Loucy (cell line): ENCODE results near the gene ZBTB2.

Experiments
- H2AFZ ChIP-seq: fragments of 200-600 bp; sonication (generic); 2 replicates; pipeline ENCODE4 v1.6.0; 2016; ENCODE audit warnings: antibody characterized with exemption, mild to moderate bottlenecking, low read length, moderate library complexity
- H3F3A ChIP-seq: fragments of 200-600 bp; 2 replicates; pipeline ENCODE4 v1.6.0; 2016; ENCODE audit warnings: antibody characterized with exemption, low read depth, mild to moderate bottlenecking
- H3K27me3 ChIP-seq: fragments of 200-600 bp; sonication (generic); 2 replicates; pipeline ENCODE4 v1.6.1; 2014; ENCODE audit warnings: low read length, mild to moderate bottlenecking; ENCODE audit not compliant: insufficient read depth, poor library complexity, severe bottlenecking
- H3K36me3 ChIP-seq: fragments of 200-600 bp; sonication (generic); 2 replicates; pipeline ENCODE4 v1.6.1; 2016; ENCODE audit warnings: low read length; ENCODE audit not compliant: insufficient read depth
- H3K4me1 ChIP-seq: fragments of 200-600 bp; sonication (generic); 2 replicates; pipeline ENCODE4 v1.5.1; 2014; ENCODE audit warnings: low read length, mild to moderate bottlenecking; ENCODE audit not compliant: insufficient read depth, poor library complexity, severe bottlenecking
- H3K4me2 ChIP-seq: fragments of 200-600 bp; sonication (generic); 2 replicates; pipeline ENCODE4 v1.6.0; 2014; ENCODE audit warnings: antibody characterized with exemption, low read length, low read depth, mild to moderate bottlenecking; ENCODE audit not compliant: poor library complexity, severe bottlenecking
- H3K4me3 ChIP-seq: fragments of 200-600 bp; sonication (generic); 2 replicates; pipeline ENCODE4 v1.5.1; 2014; ENCODE audit warnings: low read length, mild to moderate bottlenecking, mixed read lengths; ENCODE audit not compliant: poor library complexity, severe bottlenecking
- H3K79me2 ChIP-seq: fragments of 200-600 bp; sonication (generic); 2 replicates; pipeline ENCODE4 v1.6.1; 2014; ENCODE audit warnings: low read length; ENCODE audit not compliant: insufficient read depth
- H3K9ac ChIP-seq: fragments of 200-600 bp; sonication (generic); 2 replicates; pipeline ENCODE4 v1.6.0; 2014; ENCODE audit warnings: mild to moderate bottlenecking, low read depth, low read length, moderate library complexity; ENCODE audit not compliant: poor library complexity, severe bottlenecking
- H3K9me2 ChIP-seq: fragments of 200-600 bp; sonication (generic); replicated peaks from 2 replicates; pipeline ENCODE4 v1.6.1; 2016; ENCODE audit warnings: low read depth, low read length, mixed read lengths
- H3K9me3 ChIP-seq: fragments of 200-600 bp; sonication (generic); 2 replicates; pipeline ENCODE4 v1.6.1; 2014; ENCODE audit warnings: mild to moderate bottlenecking, antibody characterized with exemption, low read length, low read depth; ENCODE audit not compliant: insufficient read depth
- H4K20me1 ChIP-seq: fragments of 200-600 bp; sonication (generic); 2 replicates; pipeline ENCODE4 v1.6.0; 2014; ENCODE audit warnings: antibody characterized with exemption, low read length, mild to moderate bottlenecking; ENCODE audit not compliant: insufficient read depth, poor library complexity, severe bottlenecking
- EZH2phosphoT487 ChIP-seq: fragments of 200-600 bp; IDR thresholded peaks from 2 replicates; pipeline ENCODE4 v1.6.1; 2018; ENCODE audit warnings: antibody characterized with exemption, mild to moderate bottlenecking, moderate library complexity, borderline replicate concordance
- TF ChIP-seq, protein P1 (sequence below): fragments of 200-600 bp; sonication (generic); conservative IDR thresholded peaks from 2 replicates; pipeline ENCODE4 v1.5.1; 2014; ENCODE audit warnings: mild to moderate bottlenecking, antibody characterized with exemption, low read length

The ZBTB2 gene

DNA sequence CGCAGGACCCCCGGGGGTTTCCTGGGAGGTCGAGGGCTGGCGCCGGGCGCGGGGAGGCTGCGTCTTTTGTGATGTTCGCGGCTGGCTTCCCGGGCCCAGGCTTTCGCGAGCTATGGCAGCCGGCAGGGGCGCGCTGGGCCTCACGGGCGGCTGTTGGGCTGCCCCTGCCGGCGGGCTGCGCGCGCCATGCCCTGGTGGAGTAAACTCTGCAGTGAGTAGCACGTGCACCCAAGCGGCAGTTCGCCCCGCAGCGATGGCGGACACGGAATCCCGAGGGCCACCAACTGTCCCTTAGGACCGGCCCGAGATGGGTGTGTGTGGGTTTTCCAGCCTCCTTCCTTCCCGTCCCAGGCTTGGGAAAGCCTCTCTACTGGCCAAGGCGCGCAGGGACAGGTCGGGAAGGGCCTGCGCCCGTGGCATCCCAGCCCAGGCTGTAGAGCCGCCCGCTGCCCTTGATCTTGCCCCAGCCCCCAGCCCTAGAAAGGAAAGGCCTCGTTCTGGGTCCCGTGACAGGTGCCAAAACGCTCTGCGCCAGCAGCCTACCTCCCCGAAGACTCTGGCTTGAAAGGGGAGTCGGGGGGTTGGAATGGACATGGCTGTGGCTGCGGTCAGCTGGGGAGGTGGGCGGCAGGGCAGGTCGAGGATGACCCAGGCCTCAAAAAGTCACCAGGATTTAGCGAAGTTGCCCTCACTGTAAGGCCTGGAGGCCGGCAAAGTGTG is 49.7 kb downstream of the ZBTB2 start:
- Histone ChIP-seq H3K4me2 (no peak overlapping the region), H3K9me2 (no peaks in the 10 kb centered on the region), H3K36me3 (no peaks in the 10 kb centered on the region), H2AFZ (no peak overlapping the region), H3F3A (no peaks in the 10 kb centered on the region), H3K27me3 (no peaks in the 10 kb centered on the region), H3K79me2 (no peaks in the 10 kb centered on the region), H3K9me3 (no peaks in the 10 kb centered on the region), H3K4me3 (no peak overlapping the region), H4K20me1 (no peaks in the 10 kb centered on the region), H3K9ac (no peak overlapping the region), H3K4me1 (no peaks in the 10 kb centered on the region)
- no peak for TF ChIP-seq EZH2phosphoT487
- TF ChIP-seq, protein P1, sequence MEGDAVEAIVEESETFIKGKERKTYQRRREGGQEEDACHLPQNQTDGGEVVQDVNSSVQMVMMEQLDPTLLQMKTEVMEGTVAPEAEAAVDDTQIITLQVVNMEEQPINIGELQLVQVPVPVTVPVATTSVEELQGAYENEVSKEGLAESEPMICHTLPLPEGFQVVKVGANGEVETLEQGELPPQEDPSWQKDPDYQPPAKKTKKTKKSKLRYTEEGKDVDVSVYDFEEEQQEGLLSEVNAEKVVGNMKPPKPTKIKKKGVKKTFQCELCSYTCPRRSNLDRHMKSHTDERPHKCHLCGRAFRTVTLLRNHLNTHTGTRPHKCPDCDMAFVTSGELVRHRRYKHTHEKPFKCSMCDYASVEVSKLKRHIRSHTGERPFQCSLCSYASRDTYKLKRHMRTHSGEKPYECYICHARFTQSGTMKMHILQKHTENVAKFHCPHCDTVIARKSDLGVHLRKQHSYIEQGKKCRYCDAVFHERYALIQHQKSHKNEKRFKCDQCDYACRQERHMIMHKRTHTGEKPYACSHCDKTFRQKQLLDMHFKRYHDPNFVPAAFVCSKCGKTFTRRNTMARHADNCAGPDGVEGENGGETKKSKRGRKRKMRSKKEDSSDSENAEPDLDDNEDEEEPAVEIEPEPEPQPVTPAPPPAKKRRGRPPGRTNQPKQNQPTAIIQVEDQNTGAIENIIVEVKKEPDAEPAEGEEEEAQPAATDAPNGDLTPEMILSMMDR, result no peak

GRCh38 chr6:151340219-151340978 is 51.0 kb downstream of the ZBTB2 start:
- H3K9me3 ChIP-seq, result no peaks in the 10 kb centered on the region
- no peaks in the 10 kb centered on the region for H3K4me1 ChIP-seq
- no peaks in the 10 kb centered on the region for H3K79me2 ChIP-seq
- no peaks in the 10 kb centered on the region for H3K36me3 ChIP-seq
- no peaks in the 10 kb centered on the region for H4K20me1 ChIP-seq
- no peaks in the 10 kb centered on the region for H3F3A ChIP-seq
- no peak overlapping the region for H3K9ac ChIP-seq
- H3K4me2 ChIP-seq, result no peak overlapping the region
- H3K27me3 ChIP-seq, result no peaks in the 10 kb centered on the region
- H3K9me2 ChIP-seq, result no peaks in the 10 kb centered on the region
- H3K4me3 ChIP-seq, result no peak overlapping the region
- H2AFZ ChIP-seq, result no peak overlapping the region
- TF ChIP-seq, protein P1, result no peak
- TF ChIP-seq EZH2phosphoT487, result no peak

- no peak for TF ChIP-seq EZH2phosphoT487
- TF ChIP-seq, protein P1, result no peak
- H3K27me3 ChIP-seq, result no peaks in the 10 kb centered on the region
- no peaks in the 10 kb centered on the region for H3K4me1 ChIP-seq
- no peaks in the 10 kb centered on the region for H3K9me2 ChIP-seq
- H2AFZ ChIP-seq, result no peak overlapping the region
- no peaks in the 10 kb centered on the region for H3K79me2 ChIP-seq
- no peaks in the 10 kb centered on the region for H3F3A ChIP-seq
- H3K4me3 ChIP-seq, result no peak overlapping the region
- H3K9ac ChIP-seq, result no peak overlapping the region
- H3K4me2 ChIP-seq, result no peak overlapping the region
- no peaks in the 10 kb centered on the region for H3K9me3 ChIP-seq
- no peaks in the 10 kb centered on the region for H3K36me3 ChIP-seq
- H4K20me1 ChIP-seq, result no peaks in the 10 kb centered on the region
Observed at GRCh38 chr6:151339369-151339768, 52.0 kb downstream of the ZBTB2 start.
